HCT116 (cell line): ENCODE data around the gene GPR31. TPM values are rescaled to one million over a fixed set of nuclear protein-coding genes. Genes with fewer than 3 reads are reported as not detected.

Experiments
- ATAC-seq: fragments of 200-7000 bp; cut with Tn5 transposase; 2 replicates; pipeline ENCODE4 v1.9.1; 2020; ENCODE audit warnings: mild to moderate bottlenecking, moderate library complexity
- BruUV-seq: library from RNA; stranded (reverse); fragments of 400-500 nt; replicated peaks from 2 replicates; lab custom pipeline; 2021; lab: Mats Ljungman, UMichigan
- CTCF ChIA-PET: fragments of 300-600 bp; sonication (Branson Sonifier 250); formaldehyde crosslinking; loops from one replicate; lab custom pipeline; 2021; ENCODE audit warnings: antibody characterized with exemption; lab: Charles Lee
- POLR2A ChIA-PET: fragments of 300-600, 350-600 bp; sonication (Branson Sonifier 250); formaldehyde crosslinking; loops from one replicate; lab custom pipeline; 2021; ENCODE audit warnings: antibody characterized with exemption; lab: Charles Lee
- RAD21 ChIA-PET, 2 experiments: fragments of 300-600 bp; sonication (Branson Sonifier 250); formaldehyde crosslinking; loops; one replicate each; lab custom pipeline; 2023; ENCODE audit warnings: low total read pairs in 2 of 2; ENCODE audit not compliant: uncharacterized antibody in 2 of 2, unreplicated experiment in 2 of 2, low non-redundant PET in 1 of 2; lab: Charles Lee
- DNase-seq: peaks from one replicate; pipeline ENCODE4 v3.0.0-alpha.2; 2010; ENCODE audit warnings: low read depth, low spot score
- H2AFZ ChIP-seq: fragments of 200-600 bp; shearing (Covaris generic), sonication (generic); 2 replicates; pipeline ENCODE4 v1.6.1; 2017; ENCODE audit warnings: low read depth, mixed run types, mixed read lengths, antibody characterized with exemption, low read length; ENCODE audit not compliant: poor library complexity, severe bottlenecking
- H3K27ac ChIP-seq: 2 replicates; pipeline ENCODE4 v1.5.1; 2012; ENCODE audit warnings: low read depth, low read length
- H3K27me3 ChIP-seq: fragments of 200-600 bp; sonication (generic); 2 replicates; pipeline ENCODE4 v1.6.1; 2016; ENCODE audit warnings: mixed run types, low read length, mixed read lengths; ENCODE audit not compliant: insufficient read depth
- H3K36me3 ChIP-seq, 2 experiments: fragments of 200-500 bp in 1 of 2; fragments of 200-600 bp in 1 of 2; sonication (Bioruptor generic) in 1 of 2; sonication (generic) in 1 of 2; 2 replicates each; pipeline versions ENCODE4 v1.5.1 to v1.6.1; 2014 to 2016; ENCODE audit warnings: low read length in 2 of 2, inconsistent platforms in 1 of 2, mixed read lengths in 1 of 2, mixed run types in 1 of 2; ENCODE audit not compliant: insufficient read depth in 2 of 2, control insufficient read depth in 1 of 2
- H3K4me1 ChIP-seq, 2 experiments: fragments of 200-600 bp in 1 of 2; sonication (generic) in 1 of 2; 2 replicates each; pipeline versions ENCODE4 v1.5.1 to v1.6.1; 2012 to 2017; ENCODE audit warnings: low read length in 2 of 2, inconsistent platforms in 1 of 2, mild to moderate bottlenecking in 1 of 2, mixed read lengths in 1 of 2, mixed run types in 1 of 2, moderate library complexity in 1 of 2; ENCODE audit not compliant: insufficient read depth in 2 of 2, control insufficient read depth in 1 of 2
- H3K4me2 ChIP-seq: fragments of 200-600 bp; sonication (generic); 2 replicates; pipeline ENCODE4 v1.6.1; 2017; ENCODE audit warnings: mixed run types, low read length, mixed read lengths
- H3K4me3 ChIP-seq, 2 experiments: fragments of 200-600 bp in 1 of 2; sonication (generic) in 1 of 2; replicated peaks in 1 of 2; 2 replicates each; pipeline ENCODE4 v1.5.1; 2011 to 2016; ENCODE audit warnings: low read length in 2 of 2, control low read depth in 1 of 2, low read depth in 1 of 2, mild to moderate bottlenecking in 1 of 2, mixed read lengths in 1 of 2, mixed run types in 1 of 2
- H3K79me2 ChIP-seq: fragments of 200-600 bp; sonication (generic); 2 replicates; pipeline ENCODE4 v1.6.1; 2017; ENCODE audit warnings: mild to moderate bottlenecking, mixed run types, low read length, moderate library complexity, mixed read lengths; ENCODE audit not compliant: insufficient read depth
- H3K9ac ChIP-seq: fragments of 200-600 bp; sonication (generic); 2 replicates; pipeline ENCODE4 v1.6.1; 2016; ENCODE audit warnings: low read length, mixed read lengths
- H3K9me2 ChIP-seq: fragments of 200-600 bp; sonication (generic), shearing (Covaris generic); 2 replicates; pipeline ENCODE4 v1.6.1; 2017; ENCODE audit warnings: mixed run types, mild to moderate bottlenecking, moderate library complexity; ENCODE audit not compliant: insufficient read depth
- H3K9me3 ChIP-seq, 2 experiments: fragments of 200-500 bp in 1 of 2; fragments of 200-600 bp in 1 of 2; sonication (Bioruptor generic) in 1 of 2; sonication (generic) in 1 of 2; 2 replicates each; pipeline ENCODE4 v1.6.1; 2014 to 2017; ENCODE audit warnings: low read length in 2 of 2, mixed read lengths in 2 of 2, inconsistent platforms in 1 of 2, low read depth in 1 of 2, mild to moderate bottlenecking in 1 of 2, mixed run types in 1 of 2, moderate library complexity in 1 of 2; ENCODE audit not compliant: control insufficient read depth in 1 of 2, insufficient read depth in 1 of 2
- H4K20me1 ChIP-seq: fragments of 200-600 bp; sonication (generic), shearing (Covaris generic); 2 replicates; pipeline ENCODE4 v1.6.1; 2017; ENCODE audit warnings: mixed run types, mild to moderate bottlenecking, moderate library complexity; ENCODE audit not compliant: insufficient read depth
- ATF3 ChIP-seq: IDR thresholded peaks from 2 replicates; pipeline ENCODE4 v1.6.1; 2012
- CBX3 ChIP-seq: IDR thresholded peaks from 2 replicates; pipeline ENCODE4 v1.6.1; 2012; ENCODE audit warnings: low read depth
- CEBPB ChIP-seq: IDR thresholded peaks from 2 replicates; pipeline ENCODE4 v1.6.1; 2012; ENCODE audit warnings: low read depth
- ELF1 ChIP-seq: IDR thresholded peaks from 2 replicates; pipeline ENCODE4 v1.6.1; 2012; ENCODE audit warnings: low read depth, borderline replicate concordance
- EZH2phosphoT487 ChIP-seq: fragments of 200-600 bp; IDR thresholded peaks from 2 replicates; pipeline ENCODE4 v1.6.1; 2018; ENCODE audit warnings: antibody characterized with exemption, borderline replicate concordance
- MAX ChIP-seq: IDR thresholded peaks from 2 replicates; pipeline ENCODE4 v1.6.1; 2012
- POLR2AphosphoS5 ChIP-seq: IDR thresholded peaks from 2 replicates; pipeline ENCODE4 v1.6.1; 2011; ENCODE audit warnings: mild to moderate bottlenecking, low read depth, low read length, moderate library complexity
- REST ChIP-seq: IDR thresholded peaks from 2 replicates; pipeline ENCODE4 v1.6.1; 2012; ENCODE audit warnings: low read depth
- SRF ChIP-seq: IDR thresholded peaks from 2 replicates; pipeline ENCODE4 v1.6.1; 2012; ENCODE audit warnings: low read depth
- TCF7L2 ChIP-seq: IDR thresholded peaks from 2 replicates; pipeline ENCODE4 v1.7.0; 2011; ENCODE audit warnings: borderline replicate concordance, inconsistent platforms; ENCODE audit not compliant: insufficient read depth, insufficient read length; ENCODE audit errors: extremely low read depth
- YY1 ChIP-seq: IDR thresholded peaks from 2 replicates; pipeline ENCODE4 v1.6.1; 2011; ENCODE audit warnings: low read length, low read depth, moderate library complexity, mild to moderate bottlenecking; ENCODE audit not compliant: insufficient replicate concordance; ENCODE audit errors: extremely low read depth
- ZBTB33 ChIP-seq: IDR thresholded peaks from 2 replicates; pipeline ENCODE4 v1.6.1; 2011; ENCODE audit warnings: mild to moderate bottlenecking, low read length, moderate library complexity; ENCODE audit not compliant: insufficient replicate concordance; ENCODE audit errors: extremely low read depth
- ZNF274 ChIP-seq: fragments of 200-500 bp; sonication (Bioruptor generic); IDR thresholded peaks from 2 replicates; pipeline ENCODE4 v1.6.1; 2014; ENCODE audit warnings: mild to moderate bottlenecking, low read depth, low read length, inconsistent platforms
- intact Hi-C: fragments of 100-400 bp; cut with micrococcal nuclease; formaldehyde crosslinking; loops from 2 replicates; pipeline ENCODE4 v1.10.0; 2022
- total RNA-seq: library from RNA; stranded (reverse); gene quantifications from one replicate; pipeline ENCODE4 v1.2.1, GENCODE V29; 2021; ENCODE audit not compliant: unreplicated experiment

The GPR31 gene
- total RNA-seq, 1 experiment from 2014 or later = not detected

- no peak for TF ChIP-seq REST
Observed at GRCh38 chr6:167146135-167146534, 11.6 kb downstream of the GPR31 start (continued).

GRCh38 chr6:167145461-167145860, 12.3 kb downstream of the GPR31 start:
- Histone ChIP-seq H3K4me3 (no peak overlapping the region), H3K4me1 (no peaks in the 10 kb centered on the region), H3K79me2 (no peaks in the 10 kb centered on the region), H3K9ac (no peak overlapping the region), H3K9me2 (no peaks in the 10 kb centered on the region), H3K27ac (no peak overlapping the region), H4K20me1 (no peaks in the 10 kb centered on the region), H3K4me2 (no peak overlapping the region), H2AFZ (no peak overlapping the region), H3K9me3 (no peaks in the 10 kb centered on the region), H3K36me3 (no peaks in the 10 kb centered on the region), H3K27me3 (0 out of 2 replicates have a peak, but pooled peaks cover 5% of the 10 kb centered on the region)
- DNase-seq = no peak
- BruUV-seq = no TSS peak
- ChIA-PET RAD21 (no interaction called here), POLR2A (no interaction called here), CTCF (no interaction called here)
- intact Hi-C loops = no loop called here
- ATAC-seq = no peak
- TF ChIP-seq ATF3 (no peak), CEBPB (no peak), SRF (no peak), ZNF274 (no peak), POLR2AphosphoS5 (no peak), REST (no peak), MAX (no peak), ZBTB33 (no peak), ELF1 (no peak), YY1 (no peak), CBX3 (no peak), EZH2phosphoT487 (no peak), TCF7L2 (no peak)
